Gastrocnemius medialis (tissue), 4 donors: ENCODE measurements around the gene GUSB. TPM values are rescaled to one million over a fixed set of nuclear protein-coding genes. Genes with fewer than 3 reads are reported as not detected.
"Not testable (repeated sequence)": the region's sequence is repeated elsewhere in the genome, so short reads cannot be mapped to it uniquely, and the experiment has no call there.

Source experiments
- ATAC-seq, 2 donors: fragments of 150-250 bp; one replicate each; pipeline ENCODE4 v1.9.1; 2016
- DNase-seq, 2 donors: peaks; one replicate each; pipeline ENCODE4 v3.0.0-alpha.2; 2019
- H3K27ac ChIP-seq, 4 donors: fragments of 200-600 bp; sonication (generic); 1 replicate in 1 of 4; 2 replicates in 3 of 4; pipeline ENCODE4 v1.5.1; 2016 to 2018; ENCODE audit warnings: mild to moderate bottlenecking in 2 of 4, moderate library complexity in 1 of 4
- H3K27me3 ChIP-seq, 3 donors: fragments of 200-600 bp; sonication (generic) in 2 of 3; 1 replicate in 1 of 3; 2 replicates in 2 of 3; pipeline versions ENCODE4 v1.5.1 to v1.6.0; 2016 to 2019; ENCODE audit warnings: mild to moderate bottlenecking in 1 of 3, moderate library complexity in 1 of 3
- H3K36me3 ChIP-seq, 2 donors: fragments of 200-600 bp; sonication (generic) in 1 of 2; one replicate each; pipeline ENCODE4 v1.5.1; 2017 to 2018
- H3K4me1 ChIP-seq, 2 donors: fragments of 200-600 bp; sonication (generic) in 1 of 2; one replicate each; pipeline ENCODE4 v1.5.1; 2016 to 2017; ENCODE audit warnings: mild to moderate bottlenecking in 2 of 2
- H3K4me3 ChIP-seq, 4 donors: fragments of 200-600 bp; sonication (generic) in 3 of 4; 1 replicate in 1 of 4; 2 replicates in 3 of 4; pipeline ENCODE4 v1.5.1; 2016 to 2019; ENCODE audit warnings: mild to moderate bottlenecking in 2 of 4
- H3K9me3 ChIP-seq, 3 donors: fragments of 200-600 bp; sonication (generic) in 2 of 3; 1 replicate in 1 of 3; 2 replicates in 2 of 3; pipeline ENCODE4 v1.5.1; 2016 to 2019
- CTCF ChIP-seq, 5 experiments: fragments of 450-650 bp in 3 of 5; fragments of 200-600 bp in 2 of 5; sonication (generic) in 2 of 5; IDR thresholded peaks in 4 of 5; conservative IDR thresholded peaks in 1 of 5; 1 replicate in 4 of 5; 2 replicates in 1 of 5; pipeline ENCODE4 v1.5.1; 2016 to 2019; ENCODE audit warnings: antibody characterized with exemption in 5 of 5, mild to moderate bottlenecking in 3 of 5, moderate library complexity in 3 of 5
- POLR2A ChIP-seq, 2 donors: fragments of 450-650 bp; IDR thresholded peaks; one replicate each; pipeline ENCODE4 v1.6.1; 2017; ENCODE audit warnings: antibody characterized with exemption in 2 of 2, mild to moderate bottlenecking in 2 of 2, moderate library complexity in 2 of 2
- in situ Hi-C, 4 donors: fragments of 200-750 bp; cut with MboI; loops; one replicate each; pipeline versions ENCODE4 v1.15.0 to v1.8.0; 2017; ENCODE audit warnings: low sequenced_read_pairs in 4 of 4
- intact Hi-C: fragments of 100-400 bp; cut with DNase I; formaldehyde crosslinking; loops from one replicate; pipeline ENCODE4 v1.15.1; 2023; ENCODE audit warnings: low total_unique reads
- total RNA-seq, 4 donors: library from RNA; depleted of rRNA; stranded (reverse); fragments of >200 nt; gene quantifications; one replicate each; pipeline versions ENCODE4 v1.1.0 to v1.2.3, GENCODE V29; 2016

The GUSB gene
- 1 to 10 TPM; 2.4 to 7.1 (median 5.8) TPM for total RNA-seq

GRCh38 chr7:65981965-65982792 is at the start of gene GUSB:
GUSB (minus strand) TSS chr7:65982213; CDS start chr7:65982183, 30 bp downstream.
- H3K36me3 ChIP-seq, result peaks cover 0 to 15% of the 10 kb centered on the region in 2 donors
- H3K4me3 ChIP-seq, result peak within 1 kb of the TSS; percentile 89 to 98 (median 92)
- in situ Hi-C loops (loop anchor here in 3 of 4 donors (25.0 kb wide), 1 partner anchor 245 kb away; no protein-coding TSS in a partner anchor), intact Hi-C loops (loop anchor here (1.0 to 5.0 kb wide), 4 partner anchors 93 to 230 kb away; partner anchors contain the start of genes ASL, CRCP and VKORC1L1)
- no peaks in the 10 kb centered on the region for H3K9me3 ChIP-seq
- peak in 1 of 5 experiments; percentile 8 for TF ChIP-seq CTCF (IDR thresholded peaks at IDR 0.05 in 4 of 5, conservative IDR thresholded peaks at IDR 0.05 in 1 of 5)
- TF ChIP-seq POLR2A (IDR thresholded peaks at IDR 0.05), result peak; percentile 72 to 78
- H3K27me3 ChIP-seq, result no peaks in the 10 kb centered on the region
- peak; percentile 80 to 83 for DNase-seq
- ATAC-seq, result peak; percentile 91 to 97
- H3K4me1 ChIP-seq, result peaks cover 15 to 19% of the 10 kb centered on the region in 2 donors
- H3K27ac ChIP-seq, result peak within 1 kb of the TSS; percentile 78 to 84 (median 82)

- H3K4me3 ChIP-seq, H3K4me1 ChIP-seq, H3K27me3 ChIP-seq, ATAC-seq, in situ Hi-C loops, H3K9me3 ChIP-seq, intact Hi-C loops, H3K36me3 ChIP-seq, DNase-seq, H3K27ac ChIP-seq: not testable (repeated sequence)
Observed at GRCh38 chr7:66028342-66028741, 46.3 kb upstream of the GUSB start.

- no peak for DNase-seq
- TF ChIP-seq POLR2A (IDR thresholded peaks at IDR 0.05) (no peak), CTCF (IDR thresholded peaks at IDR 0.05 in 4 of 5, conservative IDR thresholded peaks at IDR 0.05 in 1 of 5) (no peak)
Observed at GRCh38 chr7:66016131-66016461, 34.1 kb upstream of the GUSB start.

GRCh38 chr7:66015440-66016130 is 33.6 kb upstream of the GUSB start:
- no peak for TF ChIP-seq POLR2A (IDR thresholded peaks at IDR 0.05)
- TF ChIP-seq CTCF (IDR thresholded peaks at IDR 0.05 in 4 of 5, conservative IDR thresholded peaks at IDR 0.05 in 1 of 5), result no peak
- in situ Hi-C loops, result no loop called here

More at GRCh38 chr7:66016131-66016461, 34.1 kb upstream of the GUSB start:
- Histone ChIP-seq H3K36me3 (no peaks in the 10 kb centered on the region), H3K27ac (no peak overlapping the region), H3K4me3 (no peak overlapping the region), H3K27me3 (no peaks in the 10 kb centered on the region), H3K4me1 (no peaks in the 10 kb centered on the region), H3K9me3 (no peaks in the 10 kb centered on the region)
- in situ Hi-C loops, result no loop called here
- no peak for ATAC-seq
- intact Hi-C loops, result no loop called here

GRCh38 chr7:66013938-66014337 is 31.9 kb upstream of the GUSB start:
- DNase-seq (no peak), ATAC-seq (no peak)
- H3K4me3 ChIP-seq, result no peak overlapping the region
- H3K27ac ChIP-seq, result no peak overlapping the region
- no peaks in the 10 kb centered on the region for H3K36me3 ChIP-seq
- intact Hi-C loops, result no loop called here
- TF ChIP-seq POLR2A (IDR thresholded peaks at IDR 0.05) (no peak), CTCF (IDR thresholded peaks at IDR 0.05 in 4 of 5, conservative IDR thresholded peaks at IDR 0.05 in 1 of 5) (no peak)
- H3K4me1 ChIP-seq, result no peaks in the 10 kb centered on the region
- H3K9me3 ChIP-seq, result no peaks in the 10 kb centered on the region
- in situ Hi-C loops, result no loop called here
- H3K27me3 ChIP-seq, result no peaks in the 10 kb centered on the region

More at GRCh38 chr7:66015440-66016130, 33.6 kb upstream of the GUSB start:
- H3K27ac ChIP-seq, result no peak overlapping the region
- H3K9me3 ChIP-seq, result no peaks in the 10 kb centered on the region
- no peak overlapping the region for H3K4me3 ChIP-seq
- no peaks in the 10 kb centered on the region for H3K27me3 ChIP-seq
- DNase-seq, result no peak
- H3K4me1 ChIP-seq, result no peaks in the 10 kb centered on the region
- no peaks in the 10 kb centered on the region for H3K36me3 ChIP-seq
- ATAC-seq, result no peak
- intact Hi-C loops, result no loop called here
